ENCODE results near the gene THSD4. TPM values are rescaled to one million over a fixed set of nuclear protein-coding genes. Genes with fewer than 3 reads are reported as not detected.

THSD4 gene
- total RNA-seq, 1 experiment from 2014 or later = 1.2 TPM

GRCh38 chr15:71549697-71550096, 434.4 kb downstream of the THSD4 start:
- no peak for DNase-seq (ENCODE audit: low spot score)
- in situ Hi-C loops (cut with HindIII; ENCODE audit: low sequenced_read_pairs) = no loop called here

DNA sequence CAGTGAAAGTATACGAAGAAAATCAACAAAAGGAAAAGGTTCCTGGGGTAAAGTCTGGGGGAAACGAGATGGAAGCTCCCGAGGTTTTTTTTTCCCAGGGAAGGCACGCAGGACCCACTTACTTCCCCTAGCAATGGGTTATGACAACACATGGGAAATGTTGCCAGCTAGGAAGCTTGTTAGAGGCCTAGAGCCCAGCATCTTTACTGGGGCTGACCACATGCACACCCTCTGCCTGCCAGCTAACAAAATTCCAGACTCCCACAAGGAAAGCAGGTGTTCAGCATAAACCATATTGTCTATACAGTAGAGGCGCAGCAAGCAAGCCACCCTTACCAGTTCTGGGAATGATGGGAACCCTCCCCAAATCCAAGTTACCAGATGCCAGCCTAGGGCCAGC, 436.3 kb downstream of the THSD4 start:
- DNase-seq (ENCODE audit: low spot score) = no peak
- in situ Hi-C loops (cut with HindIII; ENCODE audit: low sequenced_read_pairs) = no loop called here

- no peak for DNase-seq (ENCODE audit: low spot score)
- in situ Hi-C loops (cut with HindIII; ENCODE audit: low sequenced_read_pairs) = no loop called here
Observed at GRCh38 chr15:71559098-71559497, 443.8 kb downstream of the THSD4 start.

- in situ Hi-C loops (cut with HindIII; ENCODE audit: low sequenced_read_pairs) = no loop called here
Observed at GRCh38 chr15:71559616-71560015, 444.3 kb downstream of the THSD4 start.

GRCh38 chr15:71562251-71562650, 447.0 kb downstream of the THSD4 start:
- DNase-seq (ENCODE audit: low spot score) = no peak
- in situ Hi-C loops (cut with HindIII; ENCODE audit: low sequenced_read_pairs) = no loop called here

More at GRCh38 chr15:71559616-71560015, 444.3 kb downstream of the THSD4 start:
- no peak for DNase-seq (ENCODE audit: low spot score)

GRCh38 chr15:71564217-71564616, 448.9 kb downstream of the THSD4 start:
- in situ Hi-C loops (cut with HindIII; ENCODE audit: low sequenced_read_pairs) = no loop called here
- DNase-seq (ENCODE audit: low spot score) = no peak

DNA sequence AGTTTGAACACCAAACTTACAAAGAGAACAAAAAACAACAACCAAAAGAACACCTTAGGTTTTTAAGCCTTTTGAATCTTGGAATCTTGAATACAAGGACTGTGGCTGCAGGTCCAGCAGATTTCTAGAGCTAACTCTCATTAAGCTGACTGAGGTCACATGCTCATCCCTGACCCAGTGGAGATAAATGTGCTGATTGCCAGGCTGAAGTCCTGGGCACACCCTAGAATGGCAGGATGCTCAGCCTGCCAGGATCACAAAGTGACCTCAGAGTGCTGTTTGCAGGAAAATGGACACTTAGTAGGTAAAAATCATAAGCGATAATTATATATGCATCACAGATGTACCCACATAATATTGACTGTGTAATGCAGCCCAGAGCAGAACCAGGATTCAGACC, 449.7 kb downstream of the THSD4 start:
- in situ Hi-C loops (cut with HindIII; ENCODE audit: low sequenced_read_pairs) = no loop called here

DNA sequence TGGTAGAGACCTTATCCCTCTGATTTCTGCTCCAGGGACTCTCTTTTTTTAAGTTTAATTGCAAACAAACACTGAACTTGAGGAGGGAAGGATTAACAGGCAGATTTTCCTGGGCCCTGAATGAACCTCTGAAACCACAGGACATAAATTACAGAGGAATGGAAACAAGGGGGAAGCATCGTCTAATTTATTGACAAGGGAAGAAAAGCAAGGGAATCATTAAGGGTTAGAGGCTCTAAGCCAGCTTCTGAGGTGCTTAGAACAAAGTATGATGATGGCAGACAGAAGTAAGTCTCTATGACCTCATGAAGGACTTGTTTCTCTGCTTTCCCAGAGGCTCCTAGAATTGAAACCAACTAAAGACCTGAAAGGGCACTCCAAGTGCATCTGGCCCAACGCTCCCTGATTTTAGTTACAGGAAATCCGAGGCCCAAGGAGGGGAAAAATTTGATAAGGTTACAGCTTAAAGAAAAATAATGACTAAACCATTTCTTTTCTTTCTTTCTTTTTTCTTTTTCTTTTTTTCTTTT, 450.4 kb downstream of the THSD4 start:
- in situ Hi-C loops (cut with HindIII; ENCODE audit: low sequenced_read_pairs) = no loop called here
- no peak for DNase-seq (ENCODE audit: low spot score)

More for the DNA sequence above, 449.7 kb downstream of the THSD4 start:
- no peak for DNase-seq (ENCODE audit: low spot score)

DNA sequence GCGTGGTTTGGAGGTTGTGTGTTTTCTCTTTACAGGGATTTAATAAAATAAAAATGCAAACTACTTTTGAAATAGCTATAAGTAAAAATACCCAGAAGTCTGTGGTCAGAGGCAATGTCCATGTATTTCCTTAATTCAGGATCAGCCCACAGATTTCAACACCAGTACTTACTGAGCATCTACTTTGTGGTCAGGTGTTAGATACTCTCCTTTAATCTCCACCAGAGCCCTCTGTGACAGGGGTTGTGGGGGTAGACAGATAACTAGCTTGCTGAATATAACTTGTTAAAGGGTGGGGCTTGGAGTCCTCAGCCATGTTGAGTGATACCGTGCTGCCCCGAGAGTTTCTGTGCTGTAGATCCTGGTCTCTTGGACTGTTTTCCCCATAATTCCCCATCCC, 451.0 kb downstream of the THSD4 start:
- no peak for DNase-seq (ENCODE audit: low spot score)
- in situ Hi-C loops (cut with HindIII; ENCODE audit: low sequenced_read_pairs) = no loop called here

- in situ Hi-C loops (cut with HindIII; ENCODE audit: low sequenced_read_pairs) = no loop called here
- no peak for DNase-seq (ENCODE audit: low spot score)
Observed at GRCh38 chr15:71567173-71567572, 451.9 kb downstream of the THSD4 start.

- in situ Hi-C loops (cut with HindIII; ENCODE audit: low sequenced_read_pairs) = no loop called here
- DNase-seq (ENCODE audit: low spot score) = no peak
Observed at GRCh38 chr15:71568227-71568626, 453.0 kb downstream of the THSD4 start.

DNA sequence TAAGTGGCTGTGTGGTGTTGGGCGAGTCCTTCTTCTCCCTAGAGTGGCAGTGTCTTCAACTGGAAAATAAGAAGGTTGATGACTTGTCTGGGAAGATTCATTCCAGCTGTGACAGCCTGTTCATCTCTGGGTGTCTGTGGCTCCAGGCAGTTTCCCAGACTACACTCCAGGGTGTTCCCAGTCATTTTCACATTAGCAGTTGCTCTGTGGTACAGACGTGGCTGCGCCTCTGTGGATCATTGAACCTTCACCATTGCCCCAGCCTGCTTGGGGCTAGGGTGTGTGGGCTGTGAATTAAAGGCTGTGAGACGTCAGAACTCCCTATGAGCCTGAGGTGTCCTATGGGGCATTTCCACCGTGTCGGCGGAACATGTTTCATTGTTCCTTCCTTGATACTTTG, 455.5 kb downstream of the THSD4 start:
- no peak for DNase-seq (ENCODE audit: low spot score)
- in situ Hi-C loops (cut with HindIII; ENCODE audit: low sequenced_read_pairs) = no loop called here

- in situ Hi-C loops (cut with HindIII; ENCODE audit: low sequenced_read_pairs) = no loop called here
- DNase-seq (ENCODE audit: low spot score) = no peak
Observed at GRCh38 chr15:71571641-71572040, 456.4 kb downstream of the THSD4 start.

- DNase-seq (ENCODE audit: low spot score) = no peak
Observed at GRCh38 chr15:71572452-71573053, 457.3 kb downstream of the THSD4 start.

DNA sequence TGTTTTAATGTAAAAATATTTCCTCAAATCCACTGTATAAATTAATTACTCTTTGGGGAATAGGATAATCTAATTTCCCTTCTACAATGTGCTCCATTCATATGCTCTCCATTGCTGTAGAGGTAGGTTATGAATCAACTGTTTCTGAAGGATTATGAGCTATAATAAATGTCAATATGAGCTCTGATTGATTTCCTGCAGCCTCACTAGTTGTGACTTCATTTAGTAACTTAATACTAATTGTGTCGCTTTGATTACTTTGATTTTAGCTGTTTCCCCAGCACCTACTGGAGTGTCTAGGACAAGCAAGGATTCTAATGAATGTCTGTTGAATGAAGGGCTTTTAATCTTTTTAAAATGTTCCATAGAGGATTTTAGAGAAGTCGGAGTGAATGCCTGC, 458.3 kb downstream of the THSD4 start:
- in situ Hi-C loops (cut with HindIII; ENCODE audit: low sequenced_read_pairs) = no loop called here
- DNase-seq (ENCODE audit: low spot score) = no peak

More at GRCh38 chr15:71572452-71573053, 457.3 kb downstream of the THSD4 start:
- in situ Hi-C loops (cut with HindIII; ENCODE audit: low sequenced_read_pairs) = no loop called here

DNA sequence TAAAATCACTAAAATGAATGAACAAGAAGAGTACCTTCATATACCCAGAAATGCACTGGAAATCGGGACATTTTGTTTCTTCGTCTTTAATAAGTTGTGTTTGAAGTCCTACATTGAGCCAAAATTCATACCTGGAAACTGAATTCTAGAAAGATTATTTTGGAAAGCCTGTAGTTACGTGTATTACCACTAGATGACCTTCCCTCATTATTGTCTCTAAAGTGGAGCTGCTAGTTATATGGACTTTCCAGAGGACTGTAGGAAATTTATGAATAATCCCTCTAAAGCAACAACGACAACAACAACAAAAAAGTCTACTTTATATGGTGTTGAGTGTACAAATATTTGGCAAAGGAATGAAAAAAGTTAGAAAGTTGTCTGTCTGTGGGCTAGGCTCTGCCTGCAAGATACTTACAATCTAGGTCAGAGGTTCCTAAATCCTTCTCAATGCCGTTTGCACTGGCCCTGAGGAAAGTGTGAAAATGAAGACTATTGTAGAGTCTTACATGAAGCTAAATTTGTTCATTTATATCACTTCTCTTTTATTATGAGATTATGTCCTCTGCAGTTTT, 460.3 kb downstream of the THSD4 start:
- no peak for DNase-seq (ENCODE audit: low spot score)
- in situ Hi-C loops (cut with HindIII; ENCODE audit: low sequenced_read_pairs) = no loop called here

GRCh38 chr15:71577071-71577470, 461.8 kb downstream of the THSD4 start:
- in situ Hi-C loops (cut with HindIII; ENCODE audit: low sequenced_read_pairs) = no loop called here
- DNase-seq (ENCODE audit: low spot score) = no peak

DNA sequence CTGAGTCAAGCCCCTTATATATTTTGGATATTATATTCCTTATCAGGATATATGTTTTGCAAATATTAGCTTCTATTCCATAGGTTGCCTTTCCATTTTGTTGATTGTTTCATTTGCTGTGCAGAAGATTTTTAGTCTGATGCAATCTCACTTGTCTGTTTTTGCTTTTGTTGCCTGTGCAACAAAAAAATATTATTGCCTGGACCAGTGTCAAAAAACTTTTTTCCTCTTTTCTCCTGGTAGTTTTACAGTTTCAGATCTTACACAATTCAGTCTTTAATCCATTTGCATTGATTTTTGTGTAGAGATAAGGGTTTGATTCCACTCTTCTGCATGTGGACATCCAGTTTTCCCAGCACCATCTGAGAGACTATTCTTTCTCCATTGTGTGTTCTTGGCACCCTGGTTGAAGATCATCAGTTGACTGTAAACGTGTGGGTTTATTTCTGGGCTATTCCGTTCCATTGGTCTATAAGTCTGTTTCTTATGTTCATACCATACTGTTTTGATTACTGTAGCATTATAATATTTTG, 466.2 kb downstream of the THSD4 start:
- in situ Hi-C loops (cut with HindIII; ENCODE audit: low sequenced_read_pairs) = no loop called here
- DNase-seq (ENCODE audit: low spot score) = no peak

DNA sequence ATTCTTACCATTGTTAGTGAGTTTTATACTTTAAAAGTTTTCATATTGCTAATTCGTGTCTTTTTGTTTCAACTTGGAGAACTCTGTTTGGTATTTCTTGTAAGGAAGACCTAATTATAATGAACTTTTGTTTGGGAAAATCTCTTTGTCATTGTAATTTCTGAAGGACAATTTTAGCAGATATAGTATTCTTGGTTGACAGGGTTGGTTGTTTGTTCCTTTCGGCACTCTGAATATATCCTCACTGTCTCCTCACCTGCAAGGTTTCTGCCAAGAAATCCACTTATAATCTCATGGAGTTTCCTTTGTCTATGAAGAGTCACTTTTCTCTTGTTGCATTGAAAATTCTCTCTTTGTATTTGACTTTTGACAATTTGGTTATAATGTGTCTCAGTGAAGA, 469.9 kb downstream of the THSD4 start:
- in situ Hi-C loops (cut with HindIII; ENCODE audit: low sequenced_read_pairs) = no loop called here
- DNase-seq (ENCODE audit: low spot score) = no peak

DNA sequence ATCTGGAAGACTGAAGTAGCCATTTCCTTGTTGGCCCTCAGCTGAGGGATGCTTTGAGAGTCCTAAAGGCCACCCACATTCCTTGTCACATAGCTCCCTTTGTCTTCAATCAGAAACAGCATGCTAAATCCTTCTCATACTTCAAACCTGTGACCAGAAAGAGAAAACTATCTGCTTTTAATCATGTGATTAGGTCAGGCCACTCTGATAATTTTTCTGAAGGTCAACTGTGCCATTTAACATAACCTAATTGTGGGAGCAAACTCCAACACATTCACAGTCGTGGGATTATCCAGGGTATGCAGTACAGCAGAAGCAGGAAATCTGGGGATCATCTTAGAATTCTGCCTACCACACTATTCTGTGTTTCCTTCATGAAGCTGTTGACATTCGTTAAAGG, 471.2 kb downstream of the THSD4 start:
- DNase-seq (ENCODE audit: low spot score) = no peak
- in situ Hi-C loops (cut with HindIII; ENCODE audit: low sequenced_read_pairs) = no loop called here

- no peak for DNase-seq (ENCODE audit: low spot score)
- in situ Hi-C loops (cut with HindIII; ENCODE audit: low sequenced_read_pairs) = no loop called here
Observed at GRCh38 chr15:71588746-71589145, 473.5 kb downstream of the THSD4 start.

All from G401 (cell line).